ENCODE measurements around the gene TBL1Y.

Gene TBL1Y

DNA sequence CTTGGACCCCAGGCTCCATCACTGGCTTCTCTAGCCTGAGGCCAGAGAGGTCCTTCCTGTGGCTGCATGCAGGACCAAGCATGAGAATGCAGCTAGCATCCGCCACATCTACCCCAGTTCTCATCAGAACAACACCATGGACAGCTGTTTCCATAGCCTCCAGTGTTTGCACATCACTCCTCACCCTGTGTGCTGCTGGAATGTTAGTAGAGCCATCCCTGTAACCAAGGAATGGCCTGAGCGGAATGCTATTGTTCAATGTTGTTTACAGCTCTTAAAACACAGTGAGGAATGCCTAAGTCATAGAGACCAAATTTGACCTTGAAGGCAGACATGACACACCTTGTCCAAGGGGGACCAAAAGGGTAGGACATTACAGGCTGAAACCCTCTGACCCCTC, 183.9 kb downstream of the TBL1Y start:
- DNase-seq, result no peak

DNA sequence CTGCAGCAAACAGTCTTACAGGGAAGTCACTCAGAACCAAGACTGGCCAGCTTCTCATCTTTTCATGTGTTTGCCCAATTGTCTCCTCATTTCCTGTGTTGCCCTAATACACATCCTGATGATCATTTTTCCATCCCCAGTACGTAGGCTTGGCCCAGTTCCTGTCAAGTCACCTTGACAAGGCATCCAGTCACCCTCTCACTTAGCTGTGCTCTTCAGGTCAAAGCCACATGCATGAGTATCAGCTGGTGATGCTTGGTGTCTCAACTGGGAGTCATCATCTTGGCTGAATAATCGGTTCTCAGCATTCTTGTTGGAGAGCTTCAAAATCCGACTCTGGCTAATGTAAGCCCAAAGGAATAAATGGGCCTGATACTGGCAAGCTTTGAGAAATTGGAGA, 186.5 kb downstream of the TBL1Y start:
- DNase-seq, result no peak

DNA sequence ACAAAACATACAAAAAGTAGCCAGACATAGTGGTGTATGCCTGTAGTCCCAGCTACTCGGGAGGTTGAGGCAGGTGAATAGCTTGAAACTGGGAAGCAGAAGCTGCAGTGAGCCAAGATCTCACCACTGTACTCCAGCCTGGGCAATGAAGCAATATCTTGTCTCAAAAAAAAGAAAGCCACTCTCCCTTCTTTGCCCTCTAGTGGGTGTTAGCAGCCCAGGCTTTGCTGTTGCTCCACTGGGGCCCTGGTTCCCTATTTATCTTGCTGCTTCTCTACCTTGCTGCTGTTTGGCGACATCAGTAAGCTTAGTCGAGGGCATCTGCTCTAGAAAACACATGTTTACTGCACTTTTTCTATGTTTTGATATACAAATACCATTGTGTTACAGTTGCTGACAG, 189.2 kb downstream of the TBL1Y start:
- no peak for DNase-seq

DNA sequence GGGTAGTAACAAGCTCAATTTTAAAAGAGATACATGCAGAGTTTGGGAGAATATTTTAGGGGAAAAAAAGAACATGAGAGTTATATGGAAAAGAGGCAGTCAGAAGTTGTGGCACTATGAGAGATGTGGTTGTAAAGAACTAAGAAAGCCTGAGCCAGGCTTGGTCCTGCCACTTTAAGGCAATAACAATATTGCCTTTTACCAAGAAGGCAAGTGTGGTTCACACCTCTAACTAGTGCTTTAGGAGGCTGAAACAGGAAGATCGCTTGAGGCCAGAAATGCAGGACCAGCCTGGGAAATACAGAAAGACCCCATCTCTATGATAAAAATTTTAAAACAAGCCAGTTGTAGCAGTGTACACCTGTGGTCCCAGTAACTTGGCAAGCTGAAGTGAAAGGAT, 192.2 kb downstream of the TBL1Y start:
- DNase-seq, result no peak

DNA sequence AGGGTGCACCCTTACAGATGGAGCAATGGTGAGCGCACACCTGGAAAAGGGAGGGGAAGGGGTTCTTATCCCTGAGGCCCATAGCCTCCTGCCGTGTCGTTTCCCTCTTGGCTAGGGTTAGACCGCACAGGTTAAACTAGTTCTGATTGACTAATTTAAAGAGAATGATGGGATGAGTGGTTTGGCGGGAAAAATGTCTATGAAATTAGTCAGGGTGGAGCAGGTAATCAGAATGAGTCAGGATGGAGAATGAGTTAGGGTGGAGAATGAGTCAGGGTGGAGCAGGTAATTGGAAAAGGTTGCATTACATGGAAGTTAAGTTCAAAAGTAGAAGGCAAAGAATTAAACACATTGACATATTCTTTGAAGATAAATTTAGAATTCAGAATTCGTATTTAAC, 196.7 kb downstream of the TBL1Y start:
- no peak for DNase-seq

DNA sequence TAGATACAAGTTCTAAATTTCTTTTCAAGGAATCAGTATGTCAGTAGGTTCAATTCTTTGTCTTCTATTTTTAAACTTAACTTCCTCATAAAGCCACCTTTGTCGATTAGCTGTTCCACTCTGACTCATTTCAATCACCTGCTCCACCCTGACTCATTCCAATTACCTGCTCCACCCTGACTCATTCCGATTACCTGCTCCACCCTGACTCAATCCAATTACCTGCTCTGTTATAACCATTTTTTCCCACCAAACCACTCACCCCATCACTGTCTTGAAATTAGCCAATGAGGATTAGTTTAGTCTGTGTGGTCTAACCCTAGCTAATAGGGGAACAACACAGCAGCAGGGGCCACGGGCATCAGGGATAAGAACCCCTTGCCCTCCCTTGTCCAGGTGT, 199.6 kb downstream of the TBL1Y start:
- DNase-seq, result no peak

DNA sequence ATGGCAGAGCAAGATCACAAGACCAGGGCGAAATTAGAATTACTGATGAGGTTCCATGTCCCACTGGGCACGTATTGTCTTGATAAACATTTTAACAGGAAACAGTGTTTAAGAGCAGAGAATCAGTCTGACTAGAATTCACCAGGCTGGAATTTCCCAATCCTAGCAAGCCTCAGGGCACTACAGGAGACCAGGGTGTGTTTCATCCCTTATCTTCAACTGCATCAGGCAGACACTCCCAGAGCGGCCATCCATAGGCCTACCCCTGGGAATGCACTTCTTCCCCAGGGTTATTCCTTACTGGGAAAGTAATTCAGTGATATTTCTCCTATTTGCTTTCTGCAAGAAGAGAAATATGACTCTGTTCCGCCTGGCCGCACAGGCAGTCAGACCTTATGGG, 205.4 kb downstream of the TBL1Y start:
- DNase-seq, result no peak

DNA sequence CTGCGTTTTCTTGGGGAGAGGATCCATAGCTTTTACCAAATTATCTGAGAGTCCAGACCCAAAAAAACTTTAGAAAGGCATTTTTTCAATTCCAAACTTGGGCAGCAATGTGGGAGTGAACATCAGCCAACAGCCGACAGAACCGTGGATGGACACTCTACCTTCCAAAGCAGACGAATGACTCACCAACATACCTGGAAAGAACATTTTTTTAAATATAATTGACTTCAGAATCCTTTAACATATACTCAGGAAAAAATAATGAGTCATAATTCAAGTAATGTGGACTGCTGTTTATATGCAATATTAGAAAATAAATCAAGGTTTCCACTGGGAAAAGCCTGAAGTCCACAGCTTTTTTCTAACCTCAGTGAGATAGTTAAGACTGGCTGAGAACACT, 211.7 kb downstream of the TBL1Y start:
- DNase-seq, result no peak

DNA sequence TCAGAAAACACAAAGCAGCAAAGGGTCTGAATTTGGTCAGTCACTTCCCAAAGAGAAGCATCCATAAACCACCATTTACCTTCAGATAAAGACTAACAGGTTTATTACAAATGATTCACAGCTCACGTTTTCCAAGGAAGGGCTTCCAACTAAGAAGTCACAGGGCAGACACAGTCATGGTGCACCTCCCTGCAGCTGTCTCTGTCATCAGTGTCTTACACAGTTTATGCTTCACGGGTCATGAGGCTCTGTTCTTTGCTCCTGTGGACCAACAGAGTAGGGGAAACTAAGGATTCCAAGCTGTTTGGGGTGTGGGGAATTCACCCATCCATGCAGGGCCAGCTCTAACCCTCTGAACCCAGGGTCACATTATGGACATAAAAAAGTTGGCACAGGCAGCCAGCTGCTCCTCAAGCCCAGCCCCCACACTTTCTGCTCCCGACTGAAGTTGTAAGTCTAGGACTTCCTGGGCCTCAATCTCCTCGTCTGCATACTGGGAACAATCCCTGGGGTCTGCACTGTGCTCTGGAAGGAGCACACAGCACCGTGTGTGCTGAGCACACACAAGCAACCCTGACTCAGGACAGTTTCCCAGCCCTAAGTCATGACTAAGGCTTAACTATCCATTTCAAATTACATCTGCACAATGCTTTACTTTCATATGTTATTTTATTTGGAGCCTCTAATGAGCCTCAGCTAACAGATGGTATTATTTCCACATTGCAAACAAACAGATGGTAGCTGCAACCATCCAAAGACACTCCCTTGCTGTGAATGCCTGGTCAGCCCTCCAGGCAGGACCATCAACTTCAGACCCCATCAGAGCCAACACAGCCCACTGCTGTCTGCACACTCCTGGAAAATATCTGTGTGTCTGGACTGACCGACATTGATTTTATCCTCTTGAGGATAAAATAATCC, 214.9 kb downstream of the TBL1Y start:
- DNase-seq, result no peak

DNA sequence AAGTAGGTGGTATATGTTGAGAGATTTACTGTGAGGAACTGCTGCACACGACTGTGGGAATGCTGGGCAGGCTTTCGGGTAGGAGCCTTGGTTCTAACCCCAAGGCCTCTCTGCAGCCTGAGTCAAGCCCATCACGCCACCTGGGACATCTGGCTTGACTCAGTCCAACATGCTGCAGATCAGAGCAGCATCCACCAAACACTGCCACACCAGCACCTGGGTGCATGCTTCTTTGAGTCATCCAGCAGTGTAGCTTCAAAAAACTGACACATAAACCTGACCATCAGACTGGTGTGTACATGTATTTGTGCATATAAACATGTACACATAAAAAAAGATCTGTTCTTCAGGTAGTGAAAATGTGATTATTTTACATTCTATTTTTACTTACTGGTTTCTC, 217.7 kb downstream of the TBL1Y start:
- DNase-seq, result no peak
